ENCODE data around the gene GAL3ST2. TPM values are rescaled to one million over a fixed set of nuclear protein-coding genes. Genes with fewer than 3 reads are reported as not detected.
"Not testable (repeated sequence)": the region's sequence is repeated elsewhere in the genome, so short reads cannot be mapped to it uniquely, and the experiment has no call there.

Gene GAL3ST2
- total RNA-seq, 1 donor from 2014 or later, result 1.3 TPM

GRCh38 chr2:241795021-241795999 lies 18.7 kb downstream of the GAL3ST2 start:
- intact Hi-C loops (cut with micrococcal nuclease), result no loop called here
- H3K9me3 Mint-ChIP-seq, result peaks cover 14% of the 10 kb centered on the region
- no peak overlapping the region for H3K27ac Mint-ChIP-seq
- no peaks in the 10 kb centered on the region for H3K27me3 Mint-ChIP-seq (ENCODE audit: low read depth)
- no peak for DNase-seq (ENCODE audit: low spot score)
- H3K4me3 Mint-ChIP-seq (ENCODE audit: low read depth), result no peak overlapping the region
- H3K36me3 Mint-ChIP-seq (ENCODE audit: low read depth), result no peaks in the 10 kb centered on the region
- no peaks in the 10 kb centered on the region for H3K4me1 Mint-ChIP-seq (ENCODE audit: low read depth)

GRCh38 chr2:241796209-241796608 lies 19.6 kb downstream of the GAL3ST2 start:
- no peak overlapping the region for H3K27ac Mint-ChIP-seq
- intact Hi-C loops (cut with micrococcal nuclease), result loop anchor here (2.0 kb wide), 1 partner anchor 17 kb away; no protein-coding TSS in a partner anchor
- H3K9me3 Mint-ChIP-seq, result peaks cover 5% of the 10 kb centered on the region
- H3K36me3 Mint-ChIP-seq (ENCODE audit: low read depth), result no peaks in the 10 kb centered on the region
- no peaks in the 10 kb centered on the region for H3K4me1 Mint-ChIP-seq (ENCODE audit: low read depth)
- no peaks in the 10 kb centered on the region for H3K27me3 Mint-ChIP-seq (ENCODE audit: low read depth)
- DNase-seq (ENCODE audit: low spot score), result no peak
- H3K4me3 Mint-ChIP-seq (ENCODE audit: low read depth), result no peak overlapping the region

- no peaks in the 10 kb centered on the region for H3K27me3 Mint-ChIP-seq (ENCODE audit: low read depth)
Measured at GRCh38 chr2:241796610-241797138, 20.1 kb downstream of the GAL3ST2 start.

GRCh38 chr2:241797441-241798080 lies 20.9 kb downstream of the GAL3ST2 start:
- no peaks in the 10 kb centered on the region for H3K27me3 Mint-ChIP-seq (ENCODE audit: low read depth)
- H3K36me3 Mint-ChIP-seq (ENCODE audit: low read depth), result no peaks in the 10 kb centered on the region
- H3K9me3 Mint-ChIP-seq, result peaks cover 4% of the 10 kb centered on the region
- H3K27ac Mint-ChIP-seq, result no peak overlapping the region
- no peak overlapping the region for H3K4me3 Mint-ChIP-seq (ENCODE audit: low read depth)
- intact Hi-C loops (cut with micrococcal nuclease), result loop anchor here (2.0 kb wide), 1 partner anchor 15 kb away; no protein-coding TSS in a partner anchor
- DNase-seq (ENCODE audit: low spot score), result no peak
- no peaks in the 10 kb centered on the region for H3K4me1 Mint-ChIP-seq (ENCODE audit: low read depth)

More at GRCh38 chr2:241796610-241797138, 20.1 kb downstream of the GAL3ST2 start:
- DNase-seq (ENCODE audit: low spot score), result no peak
- Mint-ChIP-seq H3K27ac (no peak overlapping the region), H3K36me3 (ENCODE audit: low read depth) (no peaks in the 10 kb centered on the region), H3K4me1 (ENCODE audit: low read depth) (no peaks in the 10 kb centered on the region), H3K4me3 (ENCODE audit: low read depth) (no peak overlapping the region), H3K9me3 (peaks cover 4% of the 10 kb centered on the region)
- intact Hi-C loops (cut with micrococcal nuclease), result loop anchor here (2.0 kb wide), 1 partner anchor 16 kb away; no protein-coding TSS in a partner anchor

- no peak overlapping the region for H3K4me3 Mint-ChIP-seq (ENCODE audit: low read depth)
- H3K27ac Mint-ChIP-seq, result no peak overlapping the region
- H3K27me3 Mint-ChIP-seq (ENCODE audit: low read depth), result no peaks in the 10 kb centered on the region
- no peaks in the 10 kb centered on the region for H3K36me3 Mint-ChIP-seq (ENCODE audit: low read depth)
- H3K4me1 Mint-ChIP-seq (ENCODE audit: low read depth), result no peaks in the 10 kb centered on the region
- peaks cover 4% of the 10 kb centered on the region for H3K9me3 Mint-ChIP-seq
- DNase-seq (ENCODE audit: low spot score), result no peak
- intact Hi-C loops (cut with micrococcal nuclease), result no loop called here
Measured at GRCh38 chr2:241798081-241798630, 21.5 kb downstream of the GAL3ST2 start.

- Mint-ChIP-seq H3K27me3 (ENCODE audit: low read depth) (peaks cover 2% of the 10 kb centered on the region), H3K36me3 (ENCODE audit: low read depth) (no peaks in the 10 kb centered on the region), H3K4me1 (ENCODE audit: low read depth) (peaks cover 3% of the 10 kb centered on the region), H3K9me3 (no peaks in the 10 kb centered on the region), H3K27ac (no peak overlapping the region), H3K4me3 (ENCODE audit: low read depth) (no peak overlapping the region)
- intact Hi-C loops (cut with micrococcal nuclease), result no loop called here
- DNase-seq (ENCODE audit: low spot score), result no peak
Measured at GRCh38 chr2:241798631-241799521, 22.3 kb downstream of the GAL3ST2 start.

- no peaks in the 10 kb centered on the region for H3K9me3 Mint-ChIP-seq
- no peak overlapping the region for H3K4me3 Mint-ChIP-seq (ENCODE audit: low read depth)
- no peak overlapping the region for H3K27ac Mint-ChIP-seq
- no peak for DNase-seq (ENCODE audit: low spot score)
- peaks cover 2% of the 10 kb centered on the region for H3K27me3 Mint-ChIP-seq (ENCODE audit: low read depth)
- peaks cover 5% of the 10 kb centered on the region for H3K4me1 Mint-ChIP-seq (ENCODE audit: low read depth)
- intact Hi-C loops (cut with micrococcal nuclease), result loop anchor here (5.0 kb wide), 1 partner anchor 43 kb away; no protein-coding TSS in a partner anchor
- no peaks in the 10 kb centered on the region for H3K36me3 Mint-ChIP-seq (ENCODE audit: low read depth)
Measured at GRCh38 chr2:241799522-241800197, 23.0 kb downstream of the GAL3ST2 start.

GRCh38 chr2:241800198-241800903 lies 23.7 kb downstream of the GAL3ST2 start:
- not testable (repeated sequence) for H3K27ac Mint-ChIP-seq; H3K27me3 Mint-ChIP-seq (ENCODE audit: low read depth); H3K9me3 Mint-ChIP-seq; H3K4me3 Mint-ChIP-seq (ENCODE audit: low read depth); H3K4me1 Mint-ChIP-seq (ENCODE audit: low read depth); DNase-seq (ENCODE audit: low spot score); H3K36me3 Mint-ChIP-seq (ENCODE audit: low read depth)
- intact Hi-C loops (cut with micrococcal nuclease), result loop anchor here (5.0 kb wide), 1 partner anchor 42 kb away; no protein-coding TSS in a partner anchor

- Mint-ChIP-seq H3K27me3 (ENCODE audit: low read depth) (peaks cover 2% of the 10 kb centered on the region), H3K27ac (no peak overlapping the region), H3K9me3 (no peaks in the 10 kb centered on the region), H3K4me3 (ENCODE audit: low read depth) (no peak overlapping the region), H3K4me1 (ENCODE audit: low read depth) (peaks cover 9% of the 10 kb centered on the region), H3K36me3 (ENCODE audit: low read depth) (no peaks in the 10 kb centered on the region)
- intact Hi-C loops (cut with micrococcal nuclease), result loop anchor here (5.0 kb wide), 1 partner anchor 40 kb away; no protein-coding TSS in a partner anchor
- no peak for DNase-seq (ENCODE audit: low spot score)
Measured at GRCh38 chr2:241801611-241802420, 25.2 kb downstream of the GAL3ST2 start.

- intact Hi-C loops (cut with micrococcal nuclease), result loop anchor here (5.0 kb wide), 1 partner anchor 40 kb away; no protein-coding TSS in a partner anchor
- Mint-ChIP-seq H3K4me3 (ENCODE audit: low read depth) (no peak overlapping the region), H3K4me1 (ENCODE audit: low read depth) (peaks cover 9% of the 10 kb centered on the region), H3K9me3 (no peaks in the 10 kb centered on the region), H3K27ac (no peak overlapping the region), H3K36me3 (ENCODE audit: low read depth) (no peaks in the 10 kb centered on the region), H3K27me3 (ENCODE audit: low read depth) (peaks cover 2% of the 10 kb centered on the region)
- DNase-seq (ENCODE audit: low spot score), result no peak
Measured at GRCh38 chr2:241802421-241803318, 26.0 kb downstream of the GAL3ST2 start.
